ENCODE measurements around the gene VPS54.

- TF ChIP-seq CTCF (IDR thresholded peaks at IDR 0.05) (no peak), POLR2A (IDR thresholded peaks at IDR 0.05; ENCODE audit: low read depth) (no peak), POLR2AphosphoS5 (IDR thresholded peaks at IDR 0.05) (no peak)
Observed at GRCh38 chr2:63849381-63850203, 169.6 kb downstream of the VPS54 start.

All from esophagus muscularis mucosa (tissue), 3 donors.